ENCODE data around the gene XXYLT1. TPM values are rescaled to one million over a fixed set of nuclear protein-coding genes. Genes with fewer than 3 reads are reported as not detected.

Gene XXYLT1
- total RNA-seq, 1 donor = 32.8 TPM

DNA sequence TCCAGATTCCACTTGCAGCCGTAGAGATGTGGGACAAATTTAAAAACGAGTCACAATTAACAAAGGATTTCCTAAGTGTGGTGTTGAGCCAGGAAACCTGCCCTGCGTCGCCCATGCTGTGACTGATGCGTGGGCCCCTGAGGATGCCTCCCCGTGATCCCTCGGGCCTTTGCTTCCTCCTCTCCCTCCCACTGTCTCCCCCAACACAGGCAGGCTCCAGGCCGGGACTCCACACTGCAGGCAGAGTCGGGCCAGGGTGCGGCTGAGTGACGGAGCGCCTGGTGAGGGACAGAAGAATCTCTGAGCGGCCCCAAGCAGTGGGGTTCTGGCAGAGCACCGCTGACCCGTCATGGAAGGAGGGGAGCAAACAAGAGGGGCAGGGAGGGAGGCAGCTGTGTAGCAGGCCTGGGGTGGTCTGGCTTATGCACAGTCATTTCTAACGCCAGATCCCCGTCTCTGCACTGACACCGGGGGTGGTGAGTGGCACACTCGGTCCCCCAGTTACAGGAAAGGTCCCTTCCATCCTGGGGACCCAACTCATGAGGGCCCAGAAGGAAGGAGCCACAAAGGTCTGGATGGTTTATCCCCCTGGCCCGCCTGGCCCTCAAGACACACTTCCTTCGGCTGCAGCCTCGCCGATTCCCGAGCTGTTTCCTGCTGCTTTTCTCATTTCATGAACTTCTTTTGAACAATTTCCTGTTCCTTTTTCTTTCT lies 91.0 kb downstream of the XXYLT1 start:
- DNase-seq (ENCODE audit: low read depth) = no peak
- TF ChIP-seq, protein P1, sequence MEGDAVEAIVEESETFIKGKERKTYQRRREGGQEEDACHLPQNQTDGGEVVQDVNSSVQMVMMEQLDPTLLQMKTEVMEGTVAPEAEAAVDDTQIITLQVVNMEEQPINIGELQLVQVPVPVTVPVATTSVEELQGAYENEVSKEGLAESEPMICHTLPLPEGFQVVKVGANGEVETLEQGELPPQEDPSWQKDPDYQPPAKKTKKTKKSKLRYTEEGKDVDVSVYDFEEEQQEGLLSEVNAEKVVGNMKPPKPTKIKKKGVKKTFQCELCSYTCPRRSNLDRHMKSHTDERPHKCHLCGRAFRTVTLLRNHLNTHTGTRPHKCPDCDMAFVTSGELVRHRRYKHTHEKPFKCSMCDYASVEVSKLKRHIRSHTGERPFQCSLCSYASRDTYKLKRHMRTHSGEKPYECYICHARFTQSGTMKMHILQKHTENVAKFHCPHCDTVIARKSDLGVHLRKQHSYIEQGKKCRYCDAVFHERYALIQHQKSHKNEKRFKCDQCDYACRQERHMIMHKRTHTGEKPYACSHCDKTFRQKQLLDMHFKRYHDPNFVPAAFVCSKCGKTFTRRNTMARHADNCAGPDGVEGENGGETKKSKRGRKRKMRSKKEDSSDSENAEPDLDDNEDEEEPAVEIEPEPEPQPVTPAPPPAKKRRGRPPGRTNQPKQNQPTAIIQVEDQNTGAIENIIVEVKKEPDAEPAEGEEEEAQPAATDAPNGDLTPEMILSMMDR (IDR thresholded peaks at IDR 0.05; ENCODE audit: insufficient read depth, low read depth, low read length) = no peak
- H3K4me3 ChIP-seq (ENCODE audit: low read depth, low read length) = no peak overlapping the region

DNA sequence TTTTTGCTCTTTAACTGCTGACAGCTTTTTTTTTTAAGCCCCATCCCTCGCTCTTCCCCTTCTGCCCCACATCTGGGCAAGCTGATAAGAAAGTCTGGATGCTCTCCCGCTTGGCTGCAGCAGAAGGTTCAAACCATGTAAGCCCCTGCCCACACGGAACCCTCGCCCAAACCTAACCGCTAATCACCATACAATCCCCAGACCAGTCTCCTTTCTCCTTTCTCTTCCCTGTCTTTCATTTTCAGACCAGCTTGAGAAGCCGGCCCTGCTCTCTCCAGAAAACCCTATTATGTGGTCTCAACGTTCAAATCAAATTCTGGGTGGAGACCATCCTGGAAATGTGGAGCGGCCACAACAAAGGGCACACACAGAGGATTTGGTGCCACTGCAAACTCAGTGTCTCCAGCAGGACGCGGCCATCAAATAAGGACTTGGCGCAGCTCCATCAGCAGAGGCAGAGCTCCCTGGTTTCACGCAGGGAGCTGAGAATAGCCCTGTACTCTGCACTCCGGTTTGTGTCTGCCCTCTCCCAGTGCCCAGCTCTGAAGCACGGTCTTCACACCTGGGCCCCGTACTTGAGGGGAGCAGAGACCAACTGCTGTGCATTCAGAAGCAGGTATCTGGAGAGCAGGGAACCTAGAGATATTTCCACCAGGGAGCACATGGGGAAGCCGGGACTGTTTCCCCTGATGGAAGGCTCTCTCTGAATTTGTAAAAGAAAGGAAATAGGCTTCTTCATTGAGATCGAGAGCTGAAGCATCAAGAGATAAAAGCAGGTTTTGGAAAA lies 92.6 kb downstream of the XXYLT1 start:
- TF ChIP-seq, protein P1 (IDR thresholded peaks at IDR 0.05; ENCODE audit: insufficient read depth, low read depth, low read length) = no peak
- DNase-seq (ENCODE audit: low read depth) = no peak
- H3K4me3 ChIP-seq (ENCODE audit: low read depth, low read length) = no peak overlapping the region

DNA sequence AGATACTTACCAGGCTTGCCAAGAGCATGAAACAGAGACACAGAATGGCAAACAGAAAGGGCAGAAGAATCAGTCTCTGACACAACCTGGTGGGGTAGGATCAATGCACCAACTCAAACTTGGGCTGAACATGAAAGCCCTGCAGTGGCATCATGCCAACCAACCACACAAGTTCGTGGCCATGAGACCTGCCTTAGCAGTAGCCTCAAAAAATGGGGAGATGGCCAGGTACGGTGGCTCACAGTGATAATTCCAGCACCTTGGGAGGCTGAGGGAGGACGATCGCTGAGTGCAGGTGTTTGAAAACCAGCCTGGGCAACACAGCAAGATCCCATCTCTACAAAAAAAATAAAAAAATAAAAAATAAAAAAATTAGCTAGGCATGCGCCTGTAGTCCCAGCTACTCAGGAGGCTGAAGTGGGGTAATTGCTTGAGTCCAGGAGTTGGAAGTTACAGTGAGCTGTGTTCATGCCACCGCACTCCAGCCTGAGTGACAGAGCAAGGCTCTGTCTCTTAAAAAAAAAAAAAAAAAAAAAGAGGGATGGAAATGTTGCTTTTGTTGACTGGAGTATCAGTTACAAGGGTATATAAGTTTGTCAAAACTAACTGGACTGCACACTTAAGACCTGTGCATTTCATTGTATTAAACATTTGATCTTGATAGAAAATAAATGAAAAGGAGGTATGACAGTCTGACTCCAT lies 93.4 kb downstream of the XXYLT1 start:
- no peak for DNase-seq (ENCODE audit: low read depth)
- no peak overlapping the region for H3K4me3 ChIP-seq (ENCODE audit: low read depth, low read length)
- TF ChIP-seq, protein P1 (IDR thresholded peaks at IDR 0.05; ENCODE audit: insufficient read depth, low read depth, low read length) = no peak

DNA sequence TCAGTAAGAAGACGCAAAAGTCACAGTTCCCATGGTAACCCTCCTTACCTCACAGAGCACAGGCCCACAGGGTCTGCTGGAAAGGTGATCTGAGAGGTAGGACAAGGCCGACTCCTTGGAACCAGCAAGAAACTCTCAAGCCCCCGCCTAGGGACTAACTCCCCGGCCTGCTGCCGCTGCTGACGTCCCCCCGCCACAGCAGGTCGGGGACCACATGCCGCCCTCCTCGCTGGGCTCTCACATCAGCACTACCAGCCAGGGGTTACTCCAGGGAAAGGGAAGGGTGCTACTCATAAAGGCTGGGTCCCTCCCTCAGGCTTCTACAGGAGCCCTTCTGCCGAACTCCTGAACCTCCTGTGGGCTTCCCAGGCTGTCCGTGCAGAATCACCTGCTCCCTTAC lies 94.2 kb downstream of the XXYLT1 start:
- H3K4me3 ChIP-seq (ENCODE audit: low read depth, low read length) = no peak overlapping the region
- no peak for DNase-seq (ENCODE audit: low read depth)
- TF ChIP-seq, protein P1 (IDR thresholded peaks at IDR 0.05; ENCODE audit: insufficient read depth, low read depth, low read length) = no peak

DNA sequence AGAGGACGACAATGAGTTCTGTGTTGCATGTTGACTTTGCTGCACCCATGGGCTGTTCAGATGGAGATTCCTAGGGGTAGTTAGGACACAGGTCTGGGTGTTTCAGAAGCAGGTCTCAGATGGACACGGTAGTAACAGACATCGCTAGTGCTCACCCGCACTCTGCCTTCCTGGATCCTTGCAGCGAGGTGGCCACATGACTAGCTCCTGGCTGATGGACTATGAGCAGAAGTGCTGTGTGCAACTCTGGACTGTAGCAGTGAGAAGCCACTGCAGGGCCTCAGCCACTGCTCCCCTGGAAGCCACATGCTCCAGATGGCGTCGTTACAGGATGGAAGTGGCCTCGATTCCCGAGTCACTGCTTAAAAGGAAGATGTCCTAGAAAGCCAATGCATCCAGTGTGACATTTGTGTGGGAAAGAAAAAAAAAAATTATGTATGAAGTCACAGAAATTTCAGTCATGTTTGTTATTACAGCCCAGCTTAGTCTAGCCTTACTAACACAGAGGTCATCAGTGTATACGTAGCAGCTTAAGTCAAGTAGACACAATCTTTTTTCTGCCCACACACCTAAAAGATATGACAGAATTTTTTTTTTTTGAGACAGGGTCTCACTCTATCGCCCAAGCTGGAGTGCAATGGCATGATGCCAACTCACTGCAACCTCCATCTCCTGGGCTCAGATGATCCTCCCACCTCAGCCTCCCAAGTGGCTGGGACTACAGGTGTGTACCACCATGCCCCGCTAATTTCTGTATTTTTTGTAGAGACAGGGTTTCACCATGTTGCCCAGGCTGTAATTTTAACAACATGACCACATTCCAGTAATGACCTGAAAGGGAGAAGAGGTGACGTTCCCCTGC lies 95.3 kb downstream of the XXYLT1 start:
- no peak for DNase-seq (ENCODE audit: low read depth)
- TF ChIP-seq, protein P1 (IDR thresholded peaks at IDR 0.05; ENCODE audit: insufficient read depth, low read depth, low read length) = no peak
- H3K4me3 ChIP-seq (ENCODE audit: low read depth, low read length) = no peak overlapping the region

DNA sequence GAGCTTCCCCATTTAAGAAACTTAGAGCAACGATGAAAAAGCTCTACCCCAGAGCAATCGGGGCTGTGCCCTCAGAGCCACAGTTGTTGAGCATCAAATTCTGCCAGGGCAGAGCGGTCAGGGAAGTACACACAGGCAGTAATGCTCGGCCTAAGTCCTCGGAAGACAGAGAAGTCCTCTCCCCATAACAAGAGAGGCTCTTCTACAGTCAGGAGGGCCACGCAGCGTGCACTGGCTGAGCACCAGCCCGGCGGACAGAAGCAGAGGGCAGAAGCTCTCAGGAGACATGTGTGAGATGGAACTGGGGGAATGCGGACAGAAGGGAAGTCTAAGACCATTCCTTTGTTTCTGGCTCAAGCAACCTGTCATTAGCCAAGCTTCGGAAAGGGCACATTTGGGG lies 95.9 kb downstream of the XXYLT1 start:
- no peak for DNase-seq (ENCODE audit: low read depth)
- TF ChIP-seq, protein P1 (IDR thresholded peaks at IDR 0.05; ENCODE audit: insufficient read depth, low read depth, low read length) = no peak
- no peak overlapping the region for H3K4me3 ChIP-seq (ENCODE audit: low read depth, low read length)

All from fibroblast of villous mesenchyme (primary cell).